Measurements from ENCODE around the gene PRODH2.
A peak's percentile ranks its signal among the peaks of the same experiment; 100 is the strongest.

The PRODH2 gene

GRCh38 chr19:35756377-35757230 lies 56.0 kb downstream of the PRODH2 start, which contains the start of gene HSPB6:
Gene HSPB6, minus strand, starts transcription at chr19:35757029. Its CDS starts 21 bp downstream, at chr19:35757008.
- no peak for TF ChIP-seq CTCF (IDR thresholded peaks at IDR 0.05; ENCODE audit: low read depth, low read length)
- H3K4me3 ChIP-seq (ENCODE audit: low read depth, low read length): peak within 1 kb of the TSS; percentile 96

GRCh38 chr19:35755550-35756376 lies 56.9 kb downstream of the PRODH2 start:
- H3K4me3 ChIP-seq (ENCODE audit: low read depth, low read length): peak overlapping the region; percentile 96
- no peak for TF ChIP-seq CTCF (IDR thresholded peaks at IDR 0.05; ENCODE audit: low read depth, low read length)

- no peak for TF ChIP-seq CTCF (IDR thresholded peaks at IDR 0.05; ENCODE audit: low read depth, low read length)
- H3K4me3 ChIP-seq (ENCODE audit: low read depth, low read length): peak overlapping the region; percentile 34
These were observed 57.5 kb downstream of the PRODH2 start for GRCh38 chr19:35755131-35755549.

GRCh38 chr19:35754370-35755130 lies 58.1 kb downstream of the PRODH2 start:
- H3K4me3 ChIP-seq (ENCODE audit: low read depth, low read length): no peak overlapping the region
- TF ChIP-seq CTCF (IDR thresholded peaks at IDR 0.05; ENCODE audit: low read depth, low read length): no peak

GRCh38 chr19:35753634-35754369 lies 58.8 kb downstream of the PRODH2 start:
- H3K4me3 ChIP-seq (ENCODE audit: low read depth, low read length): no peak overlapping the region
- TF ChIP-seq CTCF (IDR thresholded peaks at IDR 0.05; ENCODE audit: low read depth, low read length): no peak

GRCh38 chr19:35752746-35753350 lies 59.8 kb downstream of the PRODH2 start:
- no peak for TF ChIP-seq CTCF (IDR thresholded peaks at IDR 0.05; ENCODE audit: low read depth, low read length)
- H3K4me3 ChIP-seq (ENCODE audit: low read depth, low read length): no peak overlapping the region

All from WI38 (cell line).